Medulla oblongata (tissue), 1 donor: Measurements from ENCODE around the gene KRT27.
"Not testable (repeated sequence)": the region's sequence is repeated elsewhere in the genome, so short reads cannot be mapped to it uniquely, and the experiment has no call there.

Source experiments
- DNase-seq: peaks from one replicate; pipeline ENCODE4 v3.0.0-alpha.2; 2015; ENCODE audit errors: extremely low spot score

Gene KRT27

DNA sequence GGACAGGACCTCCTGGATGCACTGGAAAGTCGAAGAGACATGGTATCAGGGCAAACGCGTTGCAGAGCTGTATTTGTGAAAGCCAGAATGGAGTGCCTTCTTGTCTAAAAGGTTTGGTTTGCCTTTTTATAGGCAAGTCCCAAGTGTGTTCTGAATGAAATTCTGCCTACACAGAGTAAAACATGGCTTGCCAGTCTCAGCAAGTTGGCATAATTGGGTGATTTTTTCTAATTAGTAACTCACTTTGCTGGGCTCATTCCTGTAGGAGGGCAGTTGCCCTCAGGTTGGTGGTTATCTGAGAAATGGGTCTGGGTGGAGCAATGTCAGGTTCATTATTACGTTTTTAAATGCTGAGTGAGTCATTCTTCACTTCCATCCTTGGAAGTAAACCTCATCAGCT, 27.1 kb downstream of the KRT27 start, which contains the start of gene KRT25:
Gene KRT25 (minus strand): TSS at position 101 of the 400 bp plus-strand sequence. CDS start 60 bp downstream, at position 41.
- DNase-seq, result no peak

GRCh38 chr17:40753804-40754203, 28.5 kb downstream of the KRT27 start:
- no peak for DNase-seq

DNA sequence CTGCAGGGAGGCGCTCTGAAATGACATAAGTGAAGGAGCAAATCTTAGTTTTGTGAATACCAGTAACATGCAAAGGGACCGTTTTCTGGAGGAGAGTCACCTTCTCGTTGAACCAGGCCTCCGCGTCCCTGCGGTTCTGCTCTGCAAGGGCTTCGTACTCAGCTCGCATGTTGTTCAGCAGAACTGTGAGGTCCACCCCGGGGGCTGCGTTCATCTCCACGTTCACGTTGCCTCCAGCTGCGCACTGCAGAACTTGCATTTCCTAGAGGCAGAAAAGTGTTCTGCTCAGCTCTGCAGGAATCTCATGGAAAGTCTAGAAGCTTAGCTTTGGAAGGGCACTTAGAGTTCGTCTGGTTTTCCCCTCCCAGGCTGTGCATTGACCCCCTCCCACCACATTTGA, 31.3 kb downstream of the KRT27 start:
- no peak for DNase-seq

DNA sequence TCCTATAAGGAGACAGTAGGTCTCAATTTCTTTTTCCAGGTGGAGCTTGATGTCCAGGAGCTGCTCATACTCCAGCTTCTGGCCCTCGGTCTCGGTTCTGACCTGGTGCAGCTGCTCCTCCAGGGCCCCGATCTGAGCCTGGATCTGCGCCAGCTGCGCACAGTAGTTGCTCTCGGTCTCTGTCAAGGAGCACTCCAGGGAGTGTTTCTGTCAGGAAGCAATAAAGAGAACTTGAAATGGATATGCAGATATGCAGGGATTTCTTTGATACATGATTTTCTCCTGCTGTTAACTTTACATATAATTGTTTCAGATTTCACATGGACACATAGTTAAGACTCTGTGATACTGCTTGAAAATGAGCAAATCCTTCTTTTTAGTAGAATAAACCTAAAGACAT, 32.0 kb downstream of the KRT27 start:
- DNase-seq, result no peak

DNA sequence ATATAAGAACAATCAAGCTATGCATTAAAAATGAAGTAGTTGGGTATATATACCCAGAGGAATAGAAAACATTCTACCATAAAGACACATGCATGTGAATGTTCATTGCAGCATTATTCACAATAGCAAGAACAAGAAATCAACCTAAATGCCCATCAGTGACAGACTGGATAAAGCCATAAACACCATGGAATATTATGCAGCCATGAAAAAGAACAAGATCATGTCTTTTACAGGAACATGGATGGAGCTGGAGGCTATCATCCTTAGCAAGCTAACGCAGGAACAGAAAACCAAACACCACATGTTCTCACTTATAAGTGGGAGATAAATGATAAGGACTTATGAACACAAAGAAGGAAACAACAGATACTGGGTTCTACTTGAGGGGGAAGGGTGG, 33.7 kb downstream of the KRT27 start:
- DNase-seq, result not testable (repeated sequence)

- no peak for DNase-seq
These were observed 43.8 kb downstream of the KRT27 start for GRCh38 chr17:40738553-40738952.

DNA sequence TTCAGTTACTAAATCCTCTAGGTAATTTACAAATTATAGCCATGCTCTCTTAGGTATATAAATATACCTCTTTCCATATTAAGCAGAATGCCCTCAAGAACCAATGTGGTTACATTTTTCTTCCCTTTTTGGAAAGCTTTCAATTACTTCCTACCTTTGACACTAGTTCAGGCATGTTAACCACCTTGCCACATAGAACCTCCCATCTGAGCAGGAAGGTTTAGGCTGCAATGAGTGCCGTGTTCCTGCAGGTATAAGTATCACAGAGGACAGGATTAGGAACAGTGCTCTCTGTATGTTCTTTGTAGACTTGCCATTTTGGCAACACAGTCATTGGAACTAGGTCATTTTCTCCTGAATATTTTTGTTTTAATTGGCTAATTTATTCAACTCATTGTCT, 47.3 kb downstream of the KRT27 start:
- DNase-seq, result no peak

DNA sequence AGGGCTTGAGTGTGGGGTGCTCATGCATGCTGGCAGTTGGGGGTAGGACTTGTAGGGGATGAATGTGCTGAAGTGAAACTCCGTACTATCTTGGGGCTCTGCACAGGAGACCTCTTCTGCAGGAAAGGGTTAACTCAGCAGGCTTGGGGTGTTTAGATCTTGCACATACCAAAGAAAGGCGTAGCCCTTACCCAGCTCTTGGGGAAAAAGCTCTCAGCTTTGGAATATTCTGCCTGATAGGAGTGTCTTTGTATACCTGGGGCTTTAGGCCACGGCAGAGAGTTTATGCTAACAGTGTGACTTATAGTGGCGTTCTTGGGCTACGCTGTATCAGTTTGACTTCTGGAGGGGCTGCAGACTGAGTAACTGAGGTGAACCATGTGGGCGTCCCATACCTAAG, 48.3 kb downstream of the KRT27 start:
- DNase-seq, result no peak

- DNase-seq, result no peak
These were observed 51.4 kb downstream of the KRT27 start for GRCh38 chr17:40730970-40731369.

- no peak for DNase-seq
These were observed 54.7 kb downstream of the KRT27 start for GRCh38 chr17:40727447-40728231.

GRCh38 chr17:40726919-40727318, 55.4 kb downstream of the KRT27 start:
- no peak for DNase-seq
